Metanephros (tissue), 2 donors: ENCODE measurements around the gene SHFL. TPM values are rescaled to one million over a fixed set of nuclear protein-coding genes. Genes with fewer than 3 reads are reported as not detected.
A peak's percentile ranks its signal among the peaks of the same experiment; 100 is the strongest.

Source experiments
- small RNA-seq: library from RNA; depleted of rRNA; stranded (forward); fragments of <200 nt; gene quantifications from one replicate; pipeline ENCODE3, GENCODE V24; 2014; ENCODE audit warnings: low replicate concordance
- total RNA-seq: library from RNA; depleted of rRNA; stranded (reverse); fragments of >200 nt; gene quantifications from one replicate; pipeline ENCODE4 v1.2.3, GENCODE V29; 2014

The SHFL gene
- 25.0 TPM for total RNA-seq

DNA sequence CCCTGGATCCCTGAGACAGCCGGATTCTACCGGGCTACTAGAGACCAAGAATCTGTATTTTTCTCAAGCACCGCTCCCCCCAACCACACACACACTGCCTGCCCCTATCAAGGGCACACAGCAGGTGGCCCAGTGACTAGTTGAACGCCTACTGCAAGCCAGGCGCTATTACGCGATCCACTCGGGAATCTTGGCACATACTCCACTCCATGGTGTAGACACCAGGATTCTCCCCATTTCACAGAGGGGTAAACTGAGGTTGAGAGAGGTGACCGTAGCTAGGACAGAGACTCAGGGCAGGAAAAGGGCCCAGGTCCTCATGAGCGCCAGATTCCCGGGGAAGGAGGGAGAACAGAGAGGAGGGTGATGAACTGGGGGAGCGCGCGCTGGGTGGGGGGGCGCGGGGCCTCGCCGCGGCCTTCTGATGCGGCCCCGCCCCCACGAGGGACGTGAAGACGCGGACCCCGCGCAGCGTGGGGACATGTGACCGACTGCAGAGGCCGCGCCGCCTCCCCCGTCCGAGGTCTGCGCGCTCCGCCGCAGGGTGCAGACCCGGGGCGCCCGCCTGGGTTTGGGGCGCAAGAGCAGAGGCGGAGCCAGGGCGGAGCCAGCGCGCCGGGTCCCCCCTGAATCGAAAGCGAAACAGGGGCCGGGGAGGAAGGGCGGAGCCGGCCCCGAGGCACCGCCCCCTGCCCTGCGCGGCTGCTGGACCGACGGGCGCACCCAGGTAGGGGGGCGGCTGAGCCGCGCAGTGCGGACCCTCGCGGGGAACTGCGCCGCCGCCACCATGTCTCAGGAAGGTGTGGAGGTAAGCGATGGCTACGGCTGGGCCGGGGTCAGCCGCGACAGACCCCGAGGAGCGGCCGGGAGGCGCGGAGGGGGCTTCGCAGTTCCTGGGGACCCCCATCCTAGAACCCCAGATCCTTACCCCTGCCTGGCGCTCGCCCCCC lies at the start of gene SHFL:
Gene SHFL, plus strand, starts transcription at position 677 of the 950 bp plus-strand sequence. Its CDS starts 111 bp downstream, at position 788.

DNA sequence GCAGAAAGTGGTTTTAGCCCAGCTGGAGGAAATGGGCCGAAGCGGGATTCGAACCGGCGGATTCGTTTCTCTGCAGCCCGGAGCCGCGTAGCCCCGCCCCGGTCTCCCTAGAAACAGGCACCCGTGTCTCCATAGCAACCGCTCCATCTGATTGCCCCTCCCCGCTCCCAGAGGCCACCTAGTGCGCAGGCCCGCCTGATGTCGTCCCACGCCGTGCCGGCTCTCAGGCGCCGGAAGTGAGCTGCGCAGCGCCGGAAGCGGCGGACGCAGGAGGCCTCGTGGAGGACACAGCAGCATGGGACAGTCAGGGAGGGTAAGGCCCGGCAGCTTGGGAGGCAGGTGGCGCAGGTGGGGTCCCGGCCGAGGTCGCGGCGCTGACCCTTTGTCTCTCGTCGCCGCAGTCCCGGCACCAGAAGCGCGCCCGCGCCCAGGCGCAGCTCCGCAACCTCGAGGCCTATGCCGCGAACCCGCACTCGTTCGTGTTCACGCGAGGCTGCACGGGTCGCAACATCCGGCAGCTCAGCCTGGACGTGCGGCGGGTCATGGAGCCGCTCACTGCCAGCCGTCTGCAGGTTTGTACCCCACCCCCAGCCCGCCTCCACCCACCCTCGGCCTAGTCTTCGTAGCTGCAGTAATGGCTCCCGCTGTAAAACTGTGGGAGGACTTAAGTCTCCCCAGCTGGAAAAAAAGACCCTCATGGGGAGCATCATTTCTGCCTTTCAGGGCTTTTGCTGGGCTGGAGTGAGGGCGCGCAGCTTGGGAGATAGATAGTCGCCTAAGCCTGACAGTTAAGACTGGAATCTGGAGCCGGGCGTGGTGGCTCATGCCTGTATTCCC lies 20.2 kb downstream of the SHFL start, which contains the start of gene PPAN:
Gene PPAN, plus strand, starts transcription at position 263 of the 837 bp plus-strand sequence. Its CDS starts 33 bp downstream, at position 296.

DNA sequence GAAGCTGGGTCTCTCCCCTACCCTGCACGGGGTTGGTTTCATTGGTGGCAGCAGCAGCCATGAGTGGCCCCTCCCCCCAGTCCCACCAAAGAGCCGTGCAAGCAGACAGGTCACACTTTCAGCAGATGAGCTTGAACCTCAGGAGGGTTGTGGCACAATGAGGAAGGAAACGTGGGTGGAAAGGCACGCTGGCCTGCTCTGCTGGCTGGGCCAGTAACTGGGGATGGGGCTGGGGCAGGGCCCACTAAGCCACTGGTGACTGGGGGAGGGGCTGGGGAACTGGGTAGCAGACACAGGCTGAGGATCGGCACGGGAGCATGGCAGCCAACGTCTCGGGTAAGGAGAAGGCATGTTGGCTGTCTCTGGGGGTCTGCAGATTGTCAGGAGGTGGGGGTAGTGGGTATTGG lies 25.3 kb downstream of the SHFL start, which contains the start of gene P2RY11:
Gene P2RY11, plus strand, starts transcription at position 289 of the 407 bp plus-strand sequence. Its CDS starts 29 bp downstream, at position 318.

Small RNA genes within 50 kb of the gene (small RNA-seq; reads per million reads assigned to genes)
- gene MIR5589, result not detected
- 49.1 reads per million, percentile 97 among the genes with 10 or more reads in this experiment for gene SNORD105
- gene SNORD105B, result 3,247 reads per million, percentile 100 among the genes with 10 or more reads in this experiment

Other genes with a start within 250 kb of the SHFL start
- 22.2 TPM for gene OLFM2, start 149.8 kb upstream of the SHFL start, total RNA-seq
- gene COL5A3, start 75.8 kb upstream of the SHFL start, total RNA-seq, result 9.5 TPM
- not detected for gene RDH8, start 72.8 kb upstream of the SHFL start, total RNA-seq
- gene ANGPTL6, start 16.4 kb downstream of the SHFL start, total RNA-seq, result 2.8 TPM
- 18.2 TPM for gene PPAN, start 20.0 kb downstream of the SHFL start, total RNA-seq
- gene P2RY11, start 25.4 kb downstream of the SHFL start, total RNA-seq, result 9.7 TPM
- gene EIF3G, start 33.6 kb downstream of the SHFL start, total RNA-seq, result 239 TPM
- gene DNMT1, start 108.6 kb downstream of the SHFL start, total RNA-seq, result 56.9 TPM
- gene S1PR2, start 145.0 kb downstream of the SHFL start, total RNA-seq, result 13.9 TPM
- 30.4 TPM for gene MRPL4, start 165.9 kb downstream of the SHFL start, total RNA-seq
- gene ICAM1, start 184.8 kb downstream of the SHFL start, total RNA-seq, result 53.6 TPM
- 3.0 TPM for gene ICAM4, start 200.6 kb downstream of the SHFL start, total RNA-seq
- gene ICAM5, start 203.6 kb downstream of the SHFL start, total RNA-seq, result 2.2 TPM
- 6.8 TPM for gene ZGLP1, start 223.5 kb downstream of the SHFL start, total RNA-seq
- 20.7 TPM for gene FDX2, start 229.7 kb downstream of the SHFL start, total RNA-seq
- 33.8 TPM for gene RAVER1, start 247.2 kb downstream of the SHFL start, total RNA-seq